DOHH2 (cell line): ENCODE results near the gene CDKAL1.
"Not testable (repeated sequence)": the region's sequence is repeated elsewhere in the genome, so short reads cannot be mapped to it uniquely, and the experiment has no call there.

Experiments used
- H3F3A ChIP-seq: fragments of 200-600 bp; sonication (generic), shearing (Covaris generic); 2 replicates; pipeline ENCODE4 v1.6.0; 2016; ENCODE audit warnings: antibody characterized with exemption, mild to moderate bottlenecking; ENCODE audit not compliant: control insufficient read depth, insufficient read depth
- H3K27ac ChIP-seq: fragments of 200-600 bp; sonication (generic); 2 replicates; pipeline ENCODE4 v1.5.1; 2014; ENCODE audit warnings: low read depth, mild to moderate bottlenecking, low read length, moderate library complexity
- H3K27me3 ChIP-seq: fragments of 200-600 bp; sonication (generic); 2 replicates; pipeline ENCODE4 v1.6.1; 2014; ENCODE audit warnings: mild to moderate bottlenecking, low read length, mixed read lengths; ENCODE audit not compliant: control insufficient read depth
- H3K36me3 ChIP-seq: fragments of 200-600 bp; sonication (generic); 2 replicates; pipeline ENCODE4 v1.6.1; 2014; ENCODE audit warnings: mild to moderate bottlenecking, low read length, moderate library complexity, mixed read lengths; ENCODE audit not compliant: control insufficient read depth
- H3K4me1 ChIP-seq: fragments of 200-600 bp; sonication (generic); 2 replicates; pipeline ENCODE4 v1.6.1; 2014; ENCODE audit warnings: mild to moderate bottlenecking, low read length, mixed read lengths; ENCODE audit not compliant: control insufficient read depth
- H3K4me2 ChIP-seq: fragments of 200-600 bp; sonication (generic); 2 replicates; pipeline ENCODE4 v1.6.0; 2014; ENCODE audit warnings: mild to moderate bottlenecking, low read length, moderate library complexity
- H3K4me3 ChIP-seq: fragments of 200-600 bp; sonication (generic); 2 replicates; pipeline ENCODE4 v1.5.1; 2014; ENCODE audit warnings: mild to moderate bottlenecking, low read length, mixed read lengths
- H3K79me2 ChIP-seq: fragments of 200-600 bp; sonication (generic); 2 replicates; pipeline ENCODE4 v1.6.1; 2014; ENCODE audit warnings: mild to moderate bottlenecking, low read length, mixed read lengths; ENCODE audit not compliant: control insufficient read depth
- H3K9me2 ChIP-seq: fragments of 200-600 bp; sonication (generic); replicated peaks from 2 replicates; pipeline ENCODE4 v1.6.1; 2014; ENCODE audit warnings: mild to moderate bottlenecking, low read length, mixed read lengths; ENCODE audit not compliant: control insufficient read depth
- H3K9me3 ChIP-seq: fragments of 200-600 bp; sonication (generic); 2 replicates; pipeline ENCODE4 v1.6.1; 2014; ENCODE audit warnings: antibody characterized with exemption, low read length, mixed read lengths; ENCODE audit not compliant: control insufficient read depth, insufficient read depth
- H4K20me1 ChIP-seq: fragments of 200-600 bp; sonication (generic); 2 replicates; pipeline ENCODE4 v1.6.0; 2014; ENCODE audit warnings: low read depth, mild to moderate bottlenecking, antibody characterized with exemption, low read length, moderate library complexity; ENCODE audit not compliant: control insufficient read depth, insufficient read depth
- EZH2phosphoT487 ChIP-seq: fragments of 200-600 bp; sonication (generic); IDR thresholded peaks from 2 replicates; pipeline ENCODE4 v1.6.1; 2017; ENCODE audit warnings: borderline replicate concordance, mild to moderate bottlenecking, antibody characterized with exemption, low read length, moderate library complexity, mixed read lengths
- TF ChIP-seq, protein P1 (sequence below): fragments of 200-600 bp; sonication (generic); IDR thresholded peaks from one replicate; pipeline ENCODE4 v1.5.1; 2014; ENCODE audit warnings: antibody characterized with exemption, mild to moderate bottlenecking, low read depth, low read length; ENCODE audit not compliant: poor library complexity, severe bottlenecking

Gene CDKAL1

DNA sequence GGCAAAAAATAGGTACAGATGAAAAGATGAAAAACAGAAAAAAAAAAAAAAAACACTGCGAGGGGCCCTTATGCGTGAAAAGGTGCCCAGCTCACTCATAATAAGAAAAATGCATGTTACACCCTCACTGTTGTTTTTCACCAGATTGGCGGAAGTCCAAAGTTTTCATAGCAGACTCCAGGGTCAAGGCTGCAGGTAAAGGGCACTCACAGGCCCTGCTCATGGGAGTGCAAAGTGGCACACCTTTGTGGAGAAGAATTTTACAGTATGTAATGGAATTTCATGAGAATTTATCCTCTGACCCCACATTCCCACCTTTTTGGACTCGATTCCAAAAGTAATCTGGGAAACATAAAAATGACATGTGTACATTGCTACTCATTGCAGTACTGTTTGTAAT is 108.2 kb downstream of the CDKAL1 start:
- H3K4me1 ChIP-seq, result no peaks in the 10 kb centered on the region

DNA sequence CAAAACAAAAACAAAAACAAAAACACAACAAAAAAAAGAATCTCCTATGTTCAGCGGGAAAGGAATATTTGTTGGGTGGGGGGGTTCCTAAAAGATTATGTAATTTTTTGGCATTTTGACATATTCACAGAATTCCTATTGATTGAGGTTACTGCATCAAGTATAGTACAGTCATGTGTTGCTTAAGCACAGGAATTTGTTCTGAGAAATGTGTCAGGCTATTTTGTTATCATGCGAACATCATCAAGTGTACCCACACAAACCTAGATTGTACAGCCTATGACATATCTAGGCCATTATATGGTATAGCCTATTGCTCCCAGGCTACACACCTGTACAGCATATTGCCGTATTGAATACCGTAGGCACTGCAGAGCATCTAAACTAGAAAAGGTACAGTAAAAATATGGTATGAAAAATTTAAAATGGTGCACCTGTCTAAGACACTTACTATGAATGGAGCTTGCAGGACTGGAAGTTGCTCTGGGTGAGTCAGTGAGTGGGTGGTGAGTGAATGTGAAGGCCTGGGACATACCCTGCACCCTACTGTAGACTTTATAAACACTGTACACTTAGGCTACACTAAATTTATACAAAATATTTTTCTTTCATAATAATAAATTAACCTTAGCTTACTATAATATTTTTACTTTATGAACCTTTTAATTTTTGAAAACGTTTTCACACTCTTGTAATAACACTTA is 110.6 kb downstream of the CDKAL1 start:
- Histone ChIP-seq H3F3A (no peaks in the 10 kb centered on the region), H3K36me3 (no peaks in the 10 kb centered on the region), H3K9me2 (no peaks in the 10 kb centered on the region), H3K27ac (no peak overlapping the region), H3K27me3 (no peaks in the 10 kb centered on the region), H3K79me2 (no peaks in the 10 kb centered on the region), H3K9me3 (no peaks in the 10 kb centered on the region), H3K4me3 (no peak overlapping the region), H4K20me1 (no peaks in the 10 kb centered on the region), H3K4me1 (no peaks in the 10 kb centered on the region), H3K4me2 (no peak overlapping the region)
- TF ChIP-seq, protein P1, sequence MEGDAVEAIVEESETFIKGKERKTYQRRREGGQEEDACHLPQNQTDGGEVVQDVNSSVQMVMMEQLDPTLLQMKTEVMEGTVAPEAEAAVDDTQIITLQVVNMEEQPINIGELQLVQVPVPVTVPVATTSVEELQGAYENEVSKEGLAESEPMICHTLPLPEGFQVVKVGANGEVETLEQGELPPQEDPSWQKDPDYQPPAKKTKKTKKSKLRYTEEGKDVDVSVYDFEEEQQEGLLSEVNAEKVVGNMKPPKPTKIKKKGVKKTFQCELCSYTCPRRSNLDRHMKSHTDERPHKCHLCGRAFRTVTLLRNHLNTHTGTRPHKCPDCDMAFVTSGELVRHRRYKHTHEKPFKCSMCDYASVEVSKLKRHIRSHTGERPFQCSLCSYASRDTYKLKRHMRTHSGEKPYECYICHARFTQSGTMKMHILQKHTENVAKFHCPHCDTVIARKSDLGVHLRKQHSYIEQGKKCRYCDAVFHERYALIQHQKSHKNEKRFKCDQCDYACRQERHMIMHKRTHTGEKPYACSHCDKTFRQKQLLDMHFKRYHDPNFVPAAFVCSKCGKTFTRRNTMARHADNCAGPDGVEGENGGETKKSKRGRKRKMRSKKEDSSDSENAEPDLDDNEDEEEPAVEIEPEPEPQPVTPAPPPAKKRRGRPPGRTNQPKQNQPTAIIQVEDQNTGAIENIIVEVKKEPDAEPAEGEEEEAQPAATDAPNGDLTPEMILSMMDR, result no peak

More for the DNA sequence above, 108.2 kb downstream of the CDKAL1 start:
- Histone ChIP-seq H3K36me3 (no peaks in the 10 kb centered on the region), H3K79me2 (no peaks in the 10 kb centered on the region), H3K9me2 (no peaks in the 10 kb centered on the region), H3K4me2 (no peak overlapping the region), H3F3A (no peaks in the 10 kb centered on the region), H4K20me1 (no peaks in the 10 kb centered on the region), H3K9me3 (no peaks in the 10 kb centered on the region), H3K27ac (no peak overlapping the region), H3K27me3 (no peaks in the 10 kb centered on the region), H3K4me3 (no peak overlapping the region)
- TF ChIP-seq EZH2phosphoT487, result no peak
- TF ChIP-seq, protein P1, result no peak

DNA sequence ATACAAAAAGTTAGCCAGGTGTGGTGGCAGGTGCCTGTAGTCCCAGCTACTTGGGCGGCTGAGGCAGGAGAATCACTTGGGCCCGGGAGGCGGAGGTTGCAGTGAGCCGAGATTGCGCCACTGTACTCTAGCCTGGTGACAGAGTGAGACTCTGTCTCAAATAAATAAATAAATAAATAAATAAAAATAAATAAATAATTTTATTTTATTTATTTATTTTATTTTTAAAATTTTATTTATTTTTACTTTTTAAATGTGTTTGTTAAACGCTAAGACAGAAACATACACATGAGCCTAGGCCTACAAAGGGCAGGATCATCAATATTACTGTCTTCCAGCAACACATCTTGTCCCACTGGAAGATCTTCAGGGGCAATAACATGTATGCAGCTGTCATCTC is 111.3 kb downstream of the CDKAL1 start:
- not testable (repeated sequence) for H3K27ac ChIP-seq, H3K4me3 ChIP-seq, H3F3A ChIP-seq, H3K9me2 ChIP-seq, H3K4me2 ChIP-seq, H3K36me3 ChIP-seq, H3K4me1 ChIP-seq, H3K9me3 ChIP-seq, H3K27me3 ChIP-seq, H3K79me2 ChIP-seq, H4K20me1 ChIP-seq

DNA sequence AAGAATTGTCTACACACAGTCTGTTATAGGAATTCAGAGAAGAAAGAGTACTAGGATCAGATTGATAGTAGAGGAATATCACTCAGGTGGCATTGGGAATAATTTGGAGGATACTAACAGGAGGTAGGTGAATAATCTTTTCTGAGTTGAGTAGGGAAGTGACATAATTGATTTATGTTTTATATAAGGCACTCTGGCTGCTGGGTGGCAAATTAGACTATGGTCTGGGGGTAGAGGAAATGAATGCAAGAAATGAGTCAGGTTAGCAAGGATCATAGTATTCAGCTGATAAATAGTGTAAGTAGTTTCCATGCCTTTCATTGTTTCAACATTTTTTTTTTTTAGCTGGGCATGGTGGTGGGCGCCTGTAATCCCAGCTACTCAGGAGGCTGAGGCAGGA is 113.3 kb downstream of the CDKAL1 start:
- Histone ChIP-seq H3K36me3 (no peaks in the 10 kb centered on the region), H4K20me1 (no peaks in the 10 kb centered on the region), H3K4me1 (no peaks in the 10 kb centered on the region), H3K27me3 (no peaks in the 10 kb centered on the region), H3K9me2 (no peaks in the 10 kb centered on the region), H3F3A (no peaks in the 10 kb centered on the region), H3K4me2 (no peak overlapping the region), H3K9me3 (no peaks in the 10 kb centered on the region), H3K79me2 (no peaks in the 10 kb centered on the region; the same call in 1 of the 2 replicates), H3K4me3 (no peak overlapping the region), H3K27ac (no peak overlapping the region)
- TF ChIP-seq EZH2phosphoT487, result no peak
- TF ChIP-seq, protein P1, result no peak

DNA sequence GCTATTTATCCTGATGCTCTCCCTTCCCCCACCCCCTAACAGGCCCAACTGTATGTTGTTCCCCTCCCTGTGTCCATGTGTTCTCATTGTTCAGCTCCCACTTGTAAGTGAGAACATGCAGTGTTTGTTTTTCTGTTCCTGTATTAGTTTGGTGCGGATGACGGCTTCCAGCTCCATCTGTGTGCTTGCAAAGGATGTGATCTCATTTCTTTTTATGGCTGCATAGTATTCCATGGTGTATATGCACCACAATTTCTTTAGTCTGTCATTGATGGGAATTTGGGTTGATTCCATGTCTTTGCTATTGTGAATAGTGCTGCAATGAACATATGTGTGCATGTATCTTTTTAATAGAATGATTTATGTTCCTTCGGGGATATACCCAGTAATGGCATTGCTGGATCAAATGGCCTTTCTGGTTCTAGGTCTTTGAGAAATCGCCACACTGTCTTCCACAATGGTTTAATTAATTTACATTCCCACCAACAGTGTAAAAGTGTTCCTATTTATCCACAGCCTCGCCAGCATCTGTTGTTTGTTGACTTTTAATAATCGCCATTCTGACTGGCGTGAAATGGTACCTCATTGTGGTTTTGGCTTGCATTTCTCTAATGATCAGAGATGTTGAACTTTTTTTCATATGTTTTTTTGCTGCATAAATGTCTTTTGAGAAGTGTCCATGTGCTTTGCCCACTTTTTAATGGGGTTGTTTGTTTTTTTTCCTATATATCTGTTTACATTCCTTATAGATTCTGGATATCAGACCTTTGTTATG is 115.6 kb downstream of the CDKAL1 start:
- not testable (repeated sequence) for H3K79me2 ChIP-seq, H3K9me2 ChIP-seq, H3F3A ChIP-seq, H3K27me3 ChIP-seq, H4K20me1 ChIP-seq, H3K27ac ChIP-seq, H3K4me3 ChIP-seq, H3K9me3 ChIP-seq, H3K4me1 ChIP-seq, H3K4me2 ChIP-seq, H3K36me3 ChIP-seq
